GM19193 (cell line): ENCODE results near the gene TTC22.

Experiments
- POLR2A ChIP-seq: IDR thresholded peaks from 4 replicates; pipeline ENCODE4 v1.6.1; 2011; ENCODE audit not compliant: insufficient read depth, insufficient read length; ENCODE audit errors: extremely low read depth

Gene TTC22

DNA sequence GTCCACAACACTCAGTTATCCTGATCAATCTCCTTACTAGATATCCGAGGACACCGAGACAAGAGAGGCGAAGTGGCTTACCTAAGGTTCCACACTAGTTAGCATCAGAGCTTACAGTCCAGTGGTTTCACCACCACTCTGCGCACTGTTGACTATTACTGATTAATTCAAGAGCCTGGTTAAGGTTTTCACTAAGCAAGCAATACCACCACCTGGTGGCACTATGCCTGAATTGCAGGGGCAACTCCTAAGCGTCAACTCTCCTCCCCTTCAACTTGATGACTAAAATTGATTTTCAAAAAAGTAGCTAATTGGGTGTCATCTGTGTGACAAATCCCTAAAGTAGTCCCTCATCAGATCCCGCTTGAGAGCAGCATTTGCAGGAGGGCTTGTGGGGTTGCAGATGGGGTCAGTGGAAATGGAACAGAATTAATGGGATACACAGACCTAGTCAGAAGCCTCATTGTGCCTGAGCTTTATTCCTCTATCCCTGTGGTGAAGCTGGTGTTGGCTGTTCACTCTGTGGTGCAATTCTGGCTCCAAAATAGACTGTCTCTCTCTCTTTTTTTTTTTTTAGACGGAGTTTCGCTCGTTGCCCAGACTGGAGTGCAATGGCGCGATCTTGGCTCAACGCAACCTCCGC, 9.1 kb downstream of the TTC22 start:
- TF ChIP-seq POLR2A, result no peak

DNA sequence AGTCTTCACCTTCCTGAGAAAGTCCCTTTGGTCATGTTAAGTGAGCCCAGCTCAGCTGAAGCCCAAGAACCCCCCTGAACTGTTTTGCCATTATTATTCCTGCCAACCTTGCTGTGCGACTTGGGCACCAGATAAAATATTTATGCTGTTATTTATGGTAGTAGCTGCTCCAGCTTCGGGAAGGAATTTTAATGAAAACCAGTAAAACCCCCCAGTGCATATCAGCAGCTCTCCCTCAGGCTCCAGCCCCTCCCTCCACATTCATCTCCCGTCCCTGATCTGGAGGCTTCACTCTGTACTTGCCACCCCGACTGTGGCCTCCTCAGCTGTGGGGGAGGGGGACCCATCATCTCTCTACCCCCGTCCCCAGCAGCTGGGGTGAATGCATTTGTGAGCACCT, 12.7 kb downstream of the TTC22 start:
- no peak for TF ChIP-seq POLR2A

DNA sequence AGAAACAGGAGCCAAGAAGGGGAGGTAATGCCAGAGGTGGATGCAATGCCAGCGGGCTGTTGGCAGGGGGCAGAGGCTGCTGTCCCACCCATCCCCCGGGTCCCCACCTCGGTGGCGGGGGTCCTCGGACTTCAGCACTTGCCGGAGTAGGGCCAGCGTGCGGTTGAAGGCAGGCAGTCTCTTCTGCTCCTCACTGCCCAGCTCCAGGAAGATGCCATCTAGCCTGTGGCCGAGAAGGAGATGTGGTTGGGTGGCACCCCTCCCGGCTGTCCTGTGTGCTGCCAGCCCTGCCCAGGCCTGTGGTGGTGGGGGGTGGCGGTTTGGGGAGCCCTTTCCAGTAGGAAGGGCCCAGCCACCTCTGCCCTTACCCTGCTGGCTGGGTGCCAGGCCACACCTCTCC, 13.5 kb downstream of the TTC22 start:
- TF ChIP-seq POLR2A, result no peak

DNA sequence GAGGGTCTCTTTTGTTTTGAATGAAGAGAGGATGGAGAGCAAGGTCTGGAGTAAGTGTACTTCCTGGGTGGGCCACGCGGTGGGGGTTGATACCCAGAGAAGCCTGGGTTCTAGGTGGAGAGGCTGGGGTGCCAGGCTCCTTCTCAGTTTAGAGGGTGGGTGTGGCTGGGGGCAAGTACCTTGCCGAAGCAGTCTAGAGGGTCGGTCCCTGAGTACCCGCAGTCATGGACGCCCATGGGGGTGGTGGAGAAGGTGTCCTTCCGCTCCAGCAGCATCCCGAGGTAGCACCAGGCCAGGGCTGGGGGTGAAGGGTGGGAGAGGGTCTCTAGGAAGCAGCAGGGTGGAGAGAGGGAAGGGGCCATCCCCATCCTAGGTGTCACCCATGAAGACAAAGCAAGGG, 14.3 kb downstream of the TTC22 start:
- no peak for TF ChIP-seq POLR2A

DNA sequence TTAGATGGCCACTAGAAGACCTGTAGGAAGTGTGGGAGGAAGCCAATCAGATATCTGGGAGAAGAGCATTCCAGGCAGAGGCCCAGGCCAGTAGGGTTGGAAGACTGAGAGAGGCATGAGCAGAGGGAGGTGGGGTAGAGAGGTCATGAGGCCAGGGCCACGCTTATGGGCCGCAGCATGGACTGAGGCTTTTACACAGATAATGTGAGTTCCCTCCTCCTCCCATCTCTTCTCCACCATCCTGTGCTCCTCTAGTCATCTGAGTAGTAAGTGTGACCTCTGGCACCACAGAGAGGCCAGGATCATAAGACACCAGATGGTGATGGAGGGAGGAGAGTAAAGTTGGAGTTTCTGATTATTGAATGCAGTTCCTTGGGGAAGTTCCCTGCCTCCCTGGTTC, 17.1 kb downstream of the TTC22 start:
- no peak for TF ChIP-seq POLR2A

DNA sequence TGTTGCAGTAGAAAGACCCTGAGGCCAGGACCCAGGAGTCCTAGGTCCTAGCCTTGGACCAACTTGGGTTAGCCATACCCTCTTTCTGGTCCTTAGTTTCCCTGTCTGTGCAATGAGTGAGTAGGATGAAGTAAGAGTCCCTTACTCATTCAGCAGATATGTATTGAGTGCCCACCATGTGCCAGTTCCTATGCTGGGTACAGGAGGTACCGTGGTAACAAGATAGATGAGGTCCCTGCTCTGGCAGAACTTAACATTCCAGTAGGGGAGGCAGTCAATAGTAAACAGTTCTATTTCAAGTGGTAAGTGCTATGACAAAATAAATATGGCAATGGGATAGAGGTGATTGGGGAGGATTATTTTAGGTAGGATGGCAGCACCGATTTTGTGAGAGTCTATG, 18.5 kb downstream of the TTC22 start:
- TF ChIP-seq POLR2A, result no peak

DNA sequence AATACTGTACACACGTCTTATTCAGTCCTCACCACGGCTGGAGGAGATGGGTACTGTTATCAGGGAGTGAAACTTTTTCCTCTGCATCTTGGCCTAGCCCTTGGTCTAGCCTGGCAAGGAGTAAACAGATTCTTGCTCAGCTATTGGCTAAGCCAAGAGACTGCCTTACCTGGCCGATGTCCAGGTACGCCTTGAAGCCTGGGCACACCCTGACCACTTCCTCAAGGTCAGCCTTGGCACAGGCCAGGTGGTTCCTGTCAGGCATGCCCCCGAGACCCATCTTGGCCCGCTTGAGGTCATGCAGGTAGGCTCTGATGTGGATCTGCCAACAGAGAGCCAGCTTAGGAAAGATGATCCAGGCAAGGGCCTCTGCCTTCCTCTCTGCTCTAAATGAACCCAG, 19.0 kb downstream of the TTC22 start:
- TF ChIP-seq POLR2A, result no peak

DNA sequence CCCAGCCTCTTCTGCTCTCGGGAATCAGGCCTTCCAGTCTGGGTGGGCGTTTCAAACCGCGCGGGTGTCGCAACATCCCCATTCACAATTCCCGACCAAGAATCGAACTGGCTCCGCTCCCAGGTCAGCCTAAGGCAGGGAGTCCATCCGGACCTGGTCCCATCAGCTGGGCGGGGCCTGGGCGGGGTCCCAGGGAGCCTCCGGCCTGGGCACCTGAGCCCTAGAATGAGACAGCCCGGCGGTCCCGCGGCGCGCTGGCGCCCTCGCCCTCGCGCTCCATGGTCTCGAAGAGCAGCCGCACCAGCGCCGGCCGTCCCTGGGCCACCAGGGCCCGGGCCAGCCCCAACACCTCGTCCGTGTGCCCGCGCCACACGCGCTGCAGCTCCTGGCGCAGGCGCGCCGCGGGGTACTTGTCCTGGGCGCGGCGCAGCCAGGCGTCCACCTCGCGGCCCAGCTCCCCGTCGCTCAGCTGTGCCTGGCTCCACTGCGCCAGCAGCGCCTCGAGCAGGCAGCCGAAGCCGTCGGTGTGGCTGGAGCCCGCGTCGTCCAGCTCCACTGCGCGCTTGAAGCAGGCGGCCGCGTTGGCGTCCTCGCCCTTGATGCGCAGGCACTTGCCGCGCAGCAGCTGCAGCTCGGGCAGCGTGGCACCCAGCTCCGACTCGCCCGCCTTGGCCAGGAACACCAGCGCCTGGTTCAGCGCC, 19.9 kb downstream of the TTC22 start:
- no peak for TF ChIP-seq POLR2A

DNA sequence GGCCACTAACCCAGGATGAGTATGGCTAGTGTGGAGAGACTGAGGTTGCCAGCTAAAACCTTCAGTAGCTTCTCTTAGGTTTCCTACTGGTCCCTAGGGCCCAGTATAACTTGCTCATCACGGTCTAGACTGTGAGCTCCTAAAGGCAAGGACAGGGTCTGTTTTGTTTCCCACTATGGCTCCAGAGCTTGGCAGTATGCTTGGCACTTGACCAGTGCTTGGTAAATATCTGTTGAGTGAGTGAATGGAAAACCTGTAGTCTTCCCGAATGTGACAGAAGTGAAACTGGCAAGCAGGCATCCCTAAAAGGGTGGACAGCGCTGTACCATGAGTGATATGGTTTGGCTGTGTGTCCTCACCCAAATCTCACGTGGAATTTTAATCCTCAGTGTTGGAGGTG, 23.7 kb downstream of the TTC22 start:
- TF ChIP-seq POLR2A, result no peak

DNA sequence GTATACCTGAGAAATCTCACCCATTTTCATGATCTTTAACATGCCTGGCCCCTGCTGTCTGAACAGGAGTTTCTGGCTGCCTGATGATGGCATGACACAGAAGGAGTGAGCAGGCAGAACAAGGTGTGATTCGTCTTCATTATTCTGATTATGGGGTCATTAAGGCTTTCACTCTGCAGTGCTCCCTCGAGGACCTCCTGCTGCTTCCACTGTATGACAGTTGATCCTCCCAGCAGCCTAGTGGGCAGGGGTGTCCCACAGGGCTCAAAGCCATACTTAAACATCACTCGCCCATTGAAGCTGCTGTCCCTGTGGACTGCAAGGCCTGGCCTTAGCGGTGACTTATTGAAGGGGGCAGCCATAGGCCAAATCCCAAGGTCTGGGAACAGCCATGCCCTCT, 24.1 kb downstream of the TTC22 start:
- TF ChIP-seq POLR2A, result no peak

DNA sequence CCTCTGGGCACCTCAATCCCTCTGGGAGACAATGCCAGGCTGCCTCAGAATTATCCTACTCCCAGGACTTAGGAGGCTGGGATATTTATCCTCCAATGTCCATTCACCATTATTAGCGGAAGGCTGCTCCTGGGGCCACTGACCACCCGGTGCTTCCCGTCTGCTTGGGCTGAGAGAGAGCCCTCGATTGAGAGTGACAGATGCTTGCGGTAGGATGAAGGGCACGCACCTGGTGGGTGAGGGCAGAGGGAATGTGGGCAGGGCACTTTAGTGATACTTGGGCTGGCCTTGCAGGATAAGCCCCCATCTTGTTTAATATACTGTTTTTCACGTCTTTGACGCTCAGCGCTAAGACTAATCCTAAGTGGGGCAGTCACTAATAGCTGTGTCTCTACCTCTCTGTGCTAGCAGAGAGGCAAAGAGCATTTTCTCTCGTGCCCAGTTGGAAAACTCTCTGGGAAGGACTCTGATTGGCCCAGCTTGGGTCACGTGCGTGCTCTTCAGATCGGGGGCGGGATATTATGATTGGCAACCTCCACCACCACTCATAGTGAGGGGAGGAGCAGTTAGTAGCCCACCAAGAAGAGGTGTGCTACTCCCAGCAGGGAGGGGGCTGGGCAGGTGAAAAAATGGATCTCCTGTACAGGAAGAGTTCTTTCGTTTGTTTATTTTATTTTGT, 26.2 kb downstream of the TTC22 start:
- TF ChIP-seq POLR2A, result no peak

DNA sequence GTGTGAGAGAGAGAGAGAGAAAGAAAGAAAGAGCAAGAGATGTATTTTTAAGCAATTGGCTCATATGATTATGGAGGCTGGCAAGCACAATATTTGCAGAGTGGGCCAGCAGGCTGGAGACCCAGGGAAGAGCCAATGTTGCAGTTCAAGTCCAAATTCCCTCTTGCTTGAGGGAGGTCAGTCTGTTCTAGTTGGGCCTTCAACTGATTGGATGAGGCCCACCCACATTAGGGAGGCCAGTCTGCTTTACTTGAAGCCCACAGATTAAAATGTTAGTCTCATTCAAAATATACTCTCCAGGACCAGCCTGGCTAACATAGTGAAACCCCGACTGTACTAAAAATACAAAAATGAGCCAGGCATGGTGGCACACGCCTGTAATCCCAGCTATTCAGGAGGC, 28.2 kb downstream of the TTC22 start:
- no peak for TF ChIP-seq POLR2A

DNA sequence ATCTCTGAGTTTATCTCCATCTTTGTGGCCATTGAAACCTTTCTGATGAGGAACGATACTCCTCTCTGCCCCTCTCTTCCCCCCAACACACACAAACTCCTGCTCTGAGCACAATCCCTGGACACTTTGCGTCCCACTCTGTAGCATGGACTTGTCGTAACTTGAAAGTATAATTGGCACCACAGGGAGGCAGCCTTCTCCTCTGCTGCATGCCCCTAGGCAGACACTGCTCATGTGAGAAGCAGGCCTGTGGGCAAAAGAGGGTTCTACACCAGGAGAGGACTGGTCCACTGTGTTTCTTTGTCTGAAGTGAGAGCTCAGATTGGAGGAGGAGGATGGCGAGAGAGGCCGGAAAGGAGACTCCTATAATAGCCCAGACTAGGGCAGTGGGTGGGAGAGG, 33.0 kb downstream of the TTC22 start:
- TF ChIP-seq POLR2A, result no peak

DNA sequence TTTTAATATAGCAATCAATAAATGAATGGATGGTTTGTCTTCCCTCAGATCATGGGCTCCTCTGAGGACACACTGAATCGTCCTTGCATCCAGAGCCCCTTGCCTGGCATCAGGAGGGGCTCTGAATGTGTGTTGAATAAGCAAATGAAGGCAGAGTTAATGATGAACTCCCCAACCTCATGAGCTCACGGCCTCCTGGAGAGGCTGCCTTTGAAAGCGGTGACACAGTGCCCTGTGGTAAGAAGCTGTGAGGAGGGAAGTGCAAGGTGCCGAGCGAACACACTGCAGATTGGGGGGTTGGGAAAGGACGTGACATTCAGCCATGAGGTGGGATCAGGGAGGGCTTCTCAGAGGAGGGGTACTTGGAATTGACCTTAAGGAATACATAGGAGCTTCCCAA, 33.6 kb downstream of the TTC22 start:
- TF ChIP-seq POLR2A, result no peak

DNA sequence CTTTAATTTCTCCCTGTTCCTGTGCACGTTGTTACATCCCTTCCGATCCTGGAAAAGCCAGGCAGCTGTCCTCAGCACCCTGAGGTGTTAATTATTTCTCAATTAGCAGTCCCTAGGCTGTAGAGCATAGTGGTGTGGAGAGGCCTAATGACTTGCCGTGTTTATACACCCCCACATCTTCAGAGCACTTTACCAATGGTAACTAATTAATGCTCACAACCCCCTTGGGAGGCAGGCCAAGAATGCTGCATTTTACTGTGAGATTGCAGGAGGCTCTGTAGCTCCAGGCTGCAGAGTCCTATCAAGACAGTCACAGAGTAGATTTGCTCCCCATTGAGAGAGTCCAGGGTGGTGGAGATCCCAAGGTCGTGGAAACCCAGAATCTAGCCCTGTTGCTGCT, 34.4 kb downstream of the TTC22 start:
- no peak for TF ChIP-seq POLR2A

DNA sequence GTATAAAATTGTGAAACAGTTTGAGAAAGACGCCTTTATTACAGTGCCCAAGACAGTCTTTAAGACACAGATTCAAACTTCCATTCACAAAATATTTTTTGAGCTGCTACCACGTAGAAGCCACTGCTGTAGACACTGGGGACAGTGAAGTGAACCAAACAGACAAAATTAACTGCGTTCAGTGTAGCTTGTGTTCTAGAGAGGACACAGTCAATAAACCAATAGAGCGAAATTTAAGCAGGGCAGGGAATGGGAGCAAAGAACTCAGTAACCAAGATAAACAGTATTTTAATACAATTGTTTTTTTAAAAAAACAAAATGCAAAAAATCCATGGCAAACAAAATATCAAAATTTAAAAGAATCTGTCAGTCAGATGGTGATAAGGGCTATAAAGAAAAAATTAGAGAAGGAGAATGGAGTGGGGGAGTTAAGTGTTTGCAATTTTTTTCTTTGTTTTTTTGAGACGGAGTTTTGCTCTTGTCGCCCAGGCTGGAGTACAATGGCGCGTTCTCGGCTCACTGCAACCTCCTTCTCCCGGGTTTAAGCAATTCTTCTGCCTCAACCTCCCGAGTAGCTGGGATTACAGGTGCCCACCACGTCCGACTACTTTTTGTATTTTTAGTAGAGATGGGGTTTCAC, 36.1 kb downstream of the TTC22 start:
- no peak for TF ChIP-seq POLR2A

DNA sequence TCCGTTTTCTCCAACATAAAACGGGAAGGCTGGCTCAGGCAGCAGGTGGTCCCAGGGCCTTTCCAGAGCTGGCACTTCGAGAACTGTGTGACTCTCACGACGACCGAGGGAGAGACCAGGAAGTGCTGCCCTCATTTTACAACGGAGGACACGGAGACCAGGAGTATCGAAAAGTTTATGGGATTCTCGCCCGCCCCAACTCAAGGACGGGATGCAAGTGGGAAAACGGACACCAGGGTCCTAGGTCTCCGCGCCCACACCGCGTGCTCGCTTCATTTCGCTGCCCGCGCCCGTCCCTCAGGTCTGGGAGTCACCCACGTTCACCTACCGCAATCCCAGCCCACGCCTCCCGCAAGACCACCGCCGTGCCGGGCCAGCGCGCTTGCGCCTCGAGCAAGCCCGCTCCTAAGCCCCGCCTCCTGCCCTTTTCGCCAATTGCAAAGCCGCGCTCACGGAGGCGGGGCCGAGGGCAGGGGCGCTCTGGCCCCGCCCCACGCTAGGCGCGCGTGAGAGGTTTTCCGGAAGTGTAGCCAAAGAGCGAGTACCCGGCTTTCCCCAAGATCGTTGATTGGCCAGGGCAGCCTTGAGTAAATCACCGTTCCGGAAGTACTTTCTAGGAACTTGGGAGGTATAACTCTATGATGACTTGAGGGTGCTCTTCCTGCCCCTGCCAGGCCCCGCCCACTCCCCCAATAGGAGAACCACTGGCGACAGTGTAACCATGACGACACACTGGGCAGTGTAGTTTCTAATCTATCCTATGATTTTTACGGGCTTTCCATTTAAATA, 36.8 kb downstream of the TTC22 start, which contains the start of gene PARS2:
PARS2 (minus strand) TSS at position 391 of the 789 bp plus-strand sequence. CDS start 5,362 bp downstream, outside the sequence.
- TF ChIP-seq POLR2A, result peak; percentile 87
